Body of pancreas (tissue), 4 donors: Measurements from ENCODE around the gene GOLGA6B.
A peak's percentile ranks its signal among the peaks of the same experiment; 100 is the strongest.

Experiments used
- CTCF ChIP-seq, 7 experiments: fragments of 450-650 bp in 4 of 7; fragments of 200-600 bp in 3 of 7; sonication (generic) in 3 of 7; IDR thresholded peaks; one replicate each; pipeline ENCODE4 v1.5.1; 2016 to 2019; ENCODE audit warnings: antibody characterized with exemption in 7 of 7
- POLR2A ChIP-seq, 3 donors: fragments of 450-650 bp; IDR thresholded peaks; one replicate each; pipeline ENCODE4 v1.6.1; 2016; ENCODE audit warnings: antibody characterized with exemption in 3 of 3, mild to moderate bottlenecking in 2 of 3

- TF ChIP-seq CTCF (IDR thresholded peaks at IDR 0.05) (peak; percentile 55 to 98 (median 72)), POLR2A (IDR thresholded peaks at IDR 0.05) (peak in 2 of 3 donors; percentile 53 to 54)
Observed at GRCh38 chr15:72670656-72671352, 16.3 kb downstream of the GOLGA6B start.
